HL-60 (cell line): Measurements from ENCODE around the gene MYCBP.

Experiments
- DNase-seq, 2 experiments: peaks; one replicate each; pipeline ENCODE4 v3.0.0-alpha.2; 2010 to 2020; ENCODE audit warnings: low read depth in 1 of 2, low spot score in 1 of 2
- H3K27ac ChIP-seq: fragments of 250-450 bp; sonication (Bioruptor Pico); replicated peaks from 2 replicates; pipeline ENCODE4 v1.5.1; 2020; ENCODE audit warnings: mild to moderate bottlenecking, moderate library complexity
- H3K27me3 ChIP-seq: fragments of 250-450 bp; sonication (Bioruptor Pico); 2 replicates; pipeline ENCODE4 v1.5.1; 2021; ENCODE audit warnings: mild to moderate bottlenecking, moderate library complexity; ENCODE audit not compliant: insufficient read depth, poor library complexity, severe bottlenecking
- H3K4me3 ChIP-seq: replicated peaks from 2 replicates; pipeline ENCODE4 v1.5.1; 2011; ENCODE audit warnings: mild to moderate bottlenecking, control low read depth, low read length; ENCODE audit not compliant: insufficient read depth
- CTCF ChIP-seq: IDR thresholded peaks from one replicate; pipeline ENCODE4 v1.5.1; 2011; ENCODE audit warnings: low read length, control low read depth, inconsistent platforms; ENCODE audit not compliant: insufficient read depth
- GABPA ChIP-seq: IDR thresholded peaks from 2 replicates; pipeline ENCODE4 v1.6.1; 2012; ENCODE audit warnings: low read depth
- POLR2AphosphoS5 ChIP-seq: IDR thresholded peaks from 2 replicates; pipeline ENCODE4 v1.6.1; 2012; ENCODE audit warnings: low read depth
- REST ChIP-seq: IDR thresholded peaks from 2 replicates; pipeline ENCODE4 v1.6.1; 2012; ENCODE audit warnings: low read depth; ENCODE audit not compliant: insufficient replicate concordance
- SPI1 ChIP-seq: IDR thresholded peaks from 2 replicates; pipeline ENCODE4 v1.6.1; 2012; ENCODE audit warnings: low read depth, mild to moderate bottlenecking, borderline replicate concordance
- long read RNA-seq: library from polyadenylated mRNA; unstranded; transcript quantifications from one replicate; pipeline ENCODE4 v2.0.0, GENCODE V29; 2020

Gene MYCBP
- long read RNA-seq, transcript MYCBP-204 (4 exons, 819 nt), result minor isoform, 7 of 318 reads
- long read RNA-seq, transcript MYCBP-201 (5 exons, 2,818 nt), result major isoform, 292 of 318 reads
- long read RNA-seq, partial matches to known transcripts, result 9 of 318 reads
- long read RNA-seq, other reads (novel, unspliced or antisense), result 7 of 318 reads

GRCh38 chr1:38873027-38873969, at the start of gene MYCBP:
Gene MYCBP (minus strand): TSS chr1:38873348. CDS start chr1:38873305, 43 bp downstream.
- peak; percentile 80 for TF ChIP-seq GABPA
- TF ChIP-seq POLR2AphosphoS5, result peak; percentile 56
- TF ChIP-seq REST, result no peak
- TF ChIP-seq SPI1, result peak; percentile 35; the same call in 1 of the 2 replicates
- peak; percentile 96 for DNase-seq
- Histone ChIP-seq H3K4me3 (peak within 1 kb of the TSS; percentile 99), H3K27ac (peak within 1 kb of the TSS; percentile 71), H3K27me3 (no peaks in the 10 kb centered on the region)

- no peak overlapping the region for H3K27ac ChIP-seq
- no peaks in the 10 kb centered on the region for H3K27me3 ChIP-seq
- no peak for DNase-seq
- no peak overlapping the region for H3K4me3 ChIP-seq
- no peak for TF ChIP-seq REST
- TF ChIP-seq SPI1, result no peak
- TF ChIP-seq CTCF, result no peak
- TF ChIP-seq GABPA, result no peak
- TF ChIP-seq POLR2AphosphoS5, result no peak
Observed at GRCh38 chr1:38919130-38919529, 46.0 kb upstream of the MYCBP start.

GRCh38 chr1:38918568-38918967, 45.4 kb upstream of the MYCBP start:
- TF ChIP-seq POLR2AphosphoS5 (no peak), CTCF (no peak), GABPA (no peak), REST (no peak), SPI1 (no peak)
- H3K4me3 ChIP-seq, result no peak overlapping the region

More at GRCh38 chr1:38918568-38918967, 45.4 kb upstream of the MYCBP start:
- DNase-seq, result no peak
- H3K27ac ChIP-seq, result no peak overlapping the region
- no peaks in the 10 kb centered on the region for H3K27me3 ChIP-seq
